ENCODE results near the gene VPS37D.

GRCh38 chr7:73646785-73647724 lies 20.6 kb upstream of the VPS37D start:
- TF ChIP-seq TAF1 (IDR thresholded peaks at IDR 0.05; ENCODE audit: low read depth): no peak
- no peak for TF ChIP-seq EGR1 (IDR thresholded peaks at IDR 0.05)

Data from Ishikawa (cell line).